ENCODE data around the gene TIPARP. TPM values are rescaled to one million over a fixed set of nuclear protein-coding genes. Genes with fewer than 3 reads are reported as not detected.

The TIPARP gene
- total RNA-seq, 1 experiment from 2014 or later, result 116 TPM

DNA sequence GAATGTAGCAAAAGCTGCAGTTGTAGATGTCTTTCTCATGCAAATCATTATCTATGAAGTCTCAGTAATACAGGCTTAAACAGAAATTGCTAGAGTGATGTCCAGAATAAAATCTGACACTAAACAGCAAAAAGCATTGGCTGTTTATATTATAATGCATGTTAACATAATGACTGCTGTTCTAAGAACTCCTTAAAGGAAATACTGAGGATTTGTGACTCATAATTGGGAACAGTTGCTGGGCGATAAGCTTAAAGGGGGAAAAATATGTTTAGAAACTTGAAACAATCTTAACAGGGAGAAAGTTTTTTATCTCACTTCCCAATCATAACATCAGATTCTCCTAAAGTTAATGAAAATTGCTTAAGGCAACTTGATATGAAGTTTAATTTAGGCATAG lies 17.5 kb downstream of the TIPARP start:
- Histone ChIP-seq H3K9me3 (ENCODE audit: low read depth, low read length, poor library complexity, severe bottlenecking) (no peaks in the 10 kb centered on the region), H3K36me3 (ENCODE audit: insufficient read depth, low read length, poor library complexity, severe bottlenecking) (peaks cover 68% of the 10 kb centered on the region), H3K27me3 (replicated peaks; ENCODE audit: insufficient read depth, low read depth, low read length, poor library complexity) (no peaks in the 10 kb centered on the region), H3K27ac (ENCODE audit: low read depth, low read length, poor library complexity, severe bottlenecking) (peak overlapping the region; percentile 70), H3K4me3 (ENCODE audit: low read depth, low read length, poor library complexity, severe bottlenecking) (peak overlapping the region; percentile 27), H3K4me1 (ENCODE audit: insufficient read depth, low read length, poor library complexity, severe bottlenecking) (peaks cover 90% of the 10 kb centered on the region)
- ChIA-PET CTCF (no interaction called here), POLR2A (ENCODE audit: low non-redundant PET) (no interaction called here)
- intact Hi-C loops (cut with micrococcal nuclease; ENCODE audit: unreplicated experiment), result loop anchor here (5.0 kb wide), 2 partner anchors 135 to 390 kb away; partner anchors contain the start of gene LEKR1
- no peak for TF ChIP-seq EZH2 (IDR thresholded peaks at IDR 0.05; ENCODE audit: borderline replicate concordance, low read depth, low read length, poor library complexity, severe bottlenecking)
- TF ChIP-seq, protein P1, sequence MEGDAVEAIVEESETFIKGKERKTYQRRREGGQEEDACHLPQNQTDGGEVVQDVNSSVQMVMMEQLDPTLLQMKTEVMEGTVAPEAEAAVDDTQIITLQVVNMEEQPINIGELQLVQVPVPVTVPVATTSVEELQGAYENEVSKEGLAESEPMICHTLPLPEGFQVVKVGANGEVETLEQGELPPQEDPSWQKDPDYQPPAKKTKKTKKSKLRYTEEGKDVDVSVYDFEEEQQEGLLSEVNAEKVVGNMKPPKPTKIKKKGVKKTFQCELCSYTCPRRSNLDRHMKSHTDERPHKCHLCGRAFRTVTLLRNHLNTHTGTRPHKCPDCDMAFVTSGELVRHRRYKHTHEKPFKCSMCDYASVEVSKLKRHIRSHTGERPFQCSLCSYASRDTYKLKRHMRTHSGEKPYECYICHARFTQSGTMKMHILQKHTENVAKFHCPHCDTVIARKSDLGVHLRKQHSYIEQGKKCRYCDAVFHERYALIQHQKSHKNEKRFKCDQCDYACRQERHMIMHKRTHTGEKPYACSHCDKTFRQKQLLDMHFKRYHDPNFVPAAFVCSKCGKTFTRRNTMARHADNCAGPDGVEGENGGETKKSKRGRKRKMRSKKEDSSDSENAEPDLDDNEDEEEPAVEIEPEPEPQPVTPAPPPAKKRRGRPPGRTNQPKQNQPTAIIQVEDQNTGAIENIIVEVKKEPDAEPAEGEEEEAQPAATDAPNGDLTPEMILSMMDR (conservative IDR thresholded peaks at IDR 0.05; ENCODE audit: low read depth, low read length), result no peak
- peak; percentile 80 for DNase-seq (ENCODE audit: low spot score)
- BruUV-seq (replicated peaks), result no TSS peak

DNA sequence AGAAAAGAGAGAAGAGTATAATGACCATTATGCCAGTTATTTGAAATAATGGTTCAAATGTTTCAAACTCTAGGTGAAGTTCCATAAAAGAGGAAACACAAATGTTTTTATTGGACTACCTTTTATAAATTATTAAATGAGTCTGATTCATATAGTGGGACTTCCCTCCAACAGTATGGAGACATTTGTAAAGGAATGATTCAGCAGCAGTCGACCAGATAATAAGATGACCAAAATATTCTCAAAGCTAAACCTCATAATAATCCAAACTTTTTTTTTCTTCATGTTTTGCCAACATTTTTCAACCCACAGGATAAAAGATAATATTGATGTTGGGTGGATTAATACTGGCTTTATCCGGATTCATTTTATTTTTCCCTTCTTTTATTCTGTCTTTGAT lies 18.8 kb downstream of the TIPARP start:
- CTCF ChIA-PET, result no interaction called here
- peaks cover 83% of the 10 kb centered on the region for H3K4me1 ChIP-seq (ENCODE audit: insufficient read depth, low read length, poor library complexity, severe bottlenecking)
- POLR2A ChIA-PET (ENCODE audit: low non-redundant PET), result no interaction called here
- H3K27me3 ChIP-seq (replicated peaks; ENCODE audit: insufficient read depth, low read depth, low read length, poor library complexity), result no peaks in the 10 kb centered on the region
- BruUV-seq (replicated peaks), result no TSS peak
- TF ChIP-seq, protein P1 (conservative IDR thresholded peaks at IDR 0.05; ENCODE audit: low read depth, low read length), result no peak
- TF ChIP-seq EZH2 (IDR thresholded peaks at IDR 0.05; ENCODE audit: borderline replicate concordance, low read depth, low read length, poor library complexity, severe bottlenecking), result no peak
- no peak overlapping the region for H3K4me3 ChIP-seq (ENCODE audit: low read depth, low read length, poor library complexity, severe bottlenecking)
- H3K9me3 ChIP-seq (ENCODE audit: low read depth, low read length, poor library complexity, severe bottlenecking), result no peaks in the 10 kb centered on the region
- H3K27ac ChIP-seq (ENCODE audit: low read depth, low read length, poor library complexity, severe bottlenecking), result no peak overlapping the region
- DNase-seq (ENCODE audit: low spot score), result no peak
- peaks cover 68% of the 10 kb centered on the region for H3K36me3 ChIP-seq (ENCODE audit: insufficient read depth, low read length, poor library complexity, severe bottlenecking)
- intact Hi-C loops (cut with micrococcal nuclease; ENCODE audit: unreplicated experiment), result loop anchor here (5.0 kb wide), 2 partner anchors 134 to 389 kb away; partner anchors contain the start of gene LEKR1

DNA sequence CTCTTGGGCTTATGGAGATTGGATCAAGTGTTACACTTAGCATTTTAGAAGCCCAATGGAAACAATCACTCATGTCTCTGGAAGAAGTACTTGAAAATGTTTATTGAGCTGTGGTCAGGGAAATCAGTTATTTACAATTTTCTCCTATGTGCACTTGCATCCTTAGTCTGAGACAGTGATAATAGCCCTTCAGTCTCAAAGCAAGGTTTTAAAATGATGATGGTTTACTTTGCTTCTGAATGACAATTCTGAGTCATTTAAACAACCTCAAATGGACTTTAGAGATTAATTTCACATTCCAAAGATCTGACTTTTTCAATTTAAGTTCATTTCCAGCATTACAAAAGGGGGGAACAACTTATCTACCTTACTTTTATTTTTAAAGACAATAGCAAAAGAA lies 20.1 kb downstream of the TIPARP start:
- no peak for TF ChIP-seq EZH2 (IDR thresholded peaks at IDR 0.05; ENCODE audit: borderline replicate concordance, low read depth, low read length, poor library complexity, severe bottlenecking)
- TF ChIP-seq, protein P1 (conservative IDR thresholded peaks at IDR 0.05; ENCODE audit: low read depth, low read length), result no peak
- H3K9me3 ChIP-seq (ENCODE audit: low read depth, low read length, poor library complexity, severe bottlenecking), result peaks cover 3% of the 10 kb centered on the region
- H3K27me3 ChIP-seq (replicated peaks; ENCODE audit: insufficient read depth, low read depth, low read length, poor library complexity), result no peaks in the 10 kb centered on the region
- intact Hi-C loops (cut with micrococcal nuclease; ENCODE audit: unreplicated experiment), result loop anchor here (5.0 kb wide), 2 partner anchors 133 to 388 kb away; partner anchors contain the start of gene LEKR1
- H3K27ac ChIP-seq (ENCODE audit: low read depth, low read length, poor library complexity, severe bottlenecking), result no peak overlapping the region
- peaks cover 70% of the 10 kb centered on the region for H3K36me3 ChIP-seq (ENCODE audit: insufficient read depth, low read length, poor library complexity, severe bottlenecking)
- peaks cover 69% of the 10 kb centered on the region for H3K4me1 ChIP-seq (ENCODE audit: insufficient read depth, low read length, poor library complexity, severe bottlenecking)
- CTCF ChIA-PET, result no interaction called here
- no TSS peak for BruUV-seq (replicated peaks)
- POLR2A ChIA-PET (ENCODE audit: low non-redundant PET), result interaction anchor here (0.6 kb wide), 1 partner anchor 139 kb away, joined by 3 read pairs; the partner anchor contains the start of gene SSR3
- no peak overlapping the region for H3K4me3 ChIP-seq (ENCODE audit: low read depth, low read length, poor library complexity, severe bottlenecking)
- no peak for DNase-seq (ENCODE audit: low spot score)

Measured in A673 (cell line).